ENCODE results near the gene SF3A1.
A peak's percentile ranks its signal among the peaks of the same experiment; 100 is the strongest.

Gene SF3A1

GRCh38 chr22:30393322-30393680 lies 36.6 kb upstream of the SF3A1 start:
- Mint-ChIP-seq H3K36me3 (ENCODE audit: low read depth) (no peaks in the 10 kb centered on the region), H3K9me3 (no peaks in the 10 kb centered on the region), H3K27ac (no peak overlapping the region), H3K4me3 (no peak overlapping the region), H3K4me1 (ENCODE audit: low read depth) (peaks cover 62% of the 10 kb centered on the region), H3K27me3 (no peaks in the 10 kb centered on the region)

- Mint-ChIP-seq H3K4me3 (no peak overlapping the region), H3K27ac (no peak overlapping the region), H3K9me3 (no peaks in the 10 kb centered on the region), H3K36me3 (ENCODE audit: low read depth) (no peaks in the 10 kb centered on the region), H3K4me1 (ENCODE audit: low read depth) (peaks cover 59% of the 10 kb centered on the region), H3K27me3 (no peaks in the 10 kb centered on the region)
Measured at GRCh38 chr22:30392661-30393321, 36.1 kb upstream of the SF3A1 start.

- H3K27ac Mint-ChIP-seq: peak overlapping the region; percentile 74
- peaks cover 54% of the 10 kb centered on the region for H3K4me1 Mint-ChIP-seq (ENCODE audit: low read depth)
- H3K4me3 Mint-ChIP-seq: no peak overlapping the region
- H3K9me3 Mint-ChIP-seq: no peaks in the 10 kb centered on the region
- no peaks in the 10 kb centered on the region for H3K27me3 Mint-ChIP-seq
- H3K36me3 Mint-ChIP-seq (ENCODE audit: low read depth): no peaks in the 10 kb centered on the region
Measured at GRCh38 chr22:30390974-30391691, 34.4 kb upstream of the SF3A1 start.

- H3K9me3 Mint-ChIP-seq: no peaks in the 10 kb centered on the region
- H3K27me3 Mint-ChIP-seq: no peaks in the 10 kb centered on the region
- no peaks in the 10 kb centered on the region for H3K36me3 Mint-ChIP-seq (ENCODE audit: low read depth)
- peak within 1 kb of the TSS; percentile 82 for H3K4me3 Mint-ChIP-seq
- no peak within 1 kb of the TSS for H3K27ac Mint-ChIP-seq
- H3K4me1 Mint-ChIP-seq (ENCODE audit: low read depth): peaks cover 36% of the 10 kb centered on the region
Measured at GRCh38 chr22:30386960-30387827, 30.5 kb upstream of the SF3A1 start, which contains the start of gene RNF215. RNF215 (minus strand) TSS chr22:30387411; CDS start chr22:30387313, 98 bp downstream.

GRCh38 chr22:30386608-30386959 lies 29.9 kb upstream of the SF3A1 start:
- no peaks in the 10 kb centered on the region for H3K9me3 Mint-ChIP-seq
- peaks cover 30% of the 10 kb centered on the region for H3K4me1 Mint-ChIP-seq (ENCODE audit: low read depth)
- no peaks in the 10 kb centered on the region for H3K36me3 Mint-ChIP-seq (ENCODE audit: low read depth)
- H3K27ac Mint-ChIP-seq: no peak overlapping the region
- H3K27me3 Mint-ChIP-seq: no peaks in the 10 kb centered on the region
- peak overlapping the region; percentile 82 for H3K4me3 Mint-ChIP-seq

GRCh38 chr22:30385942-30386341 lies 29.2 kb upstream of the SF3A1 start:
- no peaks in the 10 kb centered on the region for H3K27me3 Mint-ChIP-seq
- peaks cover 30% of the 10 kb centered on the region for H3K4me1 Mint-ChIP-seq (ENCODE audit: low read depth)
- no peaks in the 10 kb centered on the region for H3K36me3 Mint-ChIP-seq (ENCODE audit: low read depth)
- H3K4me3 Mint-ChIP-seq: no peak overlapping the region
- no peaks in the 10 kb centered on the region for H3K9me3 Mint-ChIP-seq
- H3K27ac Mint-ChIP-seq: no peak overlapping the region

DNA sequence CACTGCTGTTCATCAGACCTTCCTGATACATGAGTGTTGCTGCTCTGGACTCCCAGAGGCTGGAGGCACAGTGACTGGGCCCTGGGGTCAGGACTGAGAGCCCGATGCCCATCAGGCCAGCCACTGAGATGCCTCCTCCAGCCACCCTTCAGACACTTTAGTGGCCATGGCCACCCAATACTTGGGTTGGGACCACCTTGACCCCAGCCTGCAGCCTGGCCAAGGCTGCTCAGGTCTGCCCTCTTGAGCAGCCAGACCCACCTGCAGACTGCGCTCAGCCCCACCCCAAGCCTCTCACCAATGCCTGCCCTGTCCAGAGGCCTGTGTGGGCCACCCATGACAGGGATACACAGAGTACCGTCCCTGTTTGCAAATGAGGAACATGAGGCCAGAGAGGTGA lies 26.4 kb upstream of the SF3A1 start:
- Mint-ChIP-seq H3K4me3 (no peak overlapping the region), H3K27ac (no peak overlapping the region)

DNA sequence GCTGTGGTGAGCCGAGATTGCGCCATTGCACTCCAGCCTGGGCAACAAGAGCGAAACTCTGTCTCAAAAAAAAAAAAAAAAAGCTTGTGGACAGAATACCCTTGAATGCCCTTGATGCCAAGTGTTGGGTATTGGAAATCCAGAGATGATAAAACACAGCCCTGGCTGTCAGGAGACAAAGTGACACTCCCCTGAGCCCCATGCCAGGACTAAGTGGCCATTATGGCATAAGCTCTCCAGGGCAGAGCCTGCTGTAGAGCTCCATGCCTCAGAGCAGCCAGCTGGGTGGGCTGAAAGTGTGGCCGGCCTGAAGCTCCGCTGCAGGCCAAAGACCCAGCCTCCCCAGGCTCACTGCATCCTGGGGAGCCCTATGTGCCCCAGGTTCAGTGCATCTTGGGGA lies 25.6 kb upstream of the SF3A1 start:
- Mint-ChIP-seq H3K27me3 (no peaks in the 10 kb centered on the region), H3K9me3 (no peaks in the 10 kb centered on the region)

More for the DNA sequence above, 26.4 kb upstream of the SF3A1 start:
- Mint-ChIP-seq H3K27me3 (no peaks in the 10 kb centered on the region), H3K4me1 (ENCODE audit: low read depth) (peaks cover 13% of the 10 kb centered on the region), H3K36me3 (ENCODE audit: low read depth) (no peaks in the 10 kb centered on the region), H3K9me3 (no peaks in the 10 kb centered on the region)

DNA sequence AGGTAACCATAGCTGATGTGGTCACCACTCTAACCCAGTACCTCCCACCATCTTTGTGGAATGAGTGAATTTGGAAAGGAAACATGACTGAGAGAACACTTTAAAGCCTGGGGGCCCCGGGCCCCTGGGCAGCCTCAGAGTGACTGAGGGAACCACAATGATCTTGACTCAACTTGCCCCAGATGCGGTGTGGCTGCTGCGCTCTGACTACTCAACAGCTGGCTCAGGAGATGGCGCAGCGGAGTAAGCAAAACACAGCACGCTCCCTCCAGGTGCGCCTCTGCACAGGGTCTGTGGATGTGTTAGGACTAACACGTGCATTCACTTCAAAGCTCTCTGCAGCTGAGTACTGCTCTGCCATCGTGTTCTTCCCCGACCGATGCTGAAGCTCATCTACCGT lies 24.6 kb upstream of the SF3A1 start:
- Mint-ChIP-seq H3K4me1 (ENCODE audit: low read depth) (peaks cover 8% of the 10 kb centered on the region), H3K27me3 (no peaks in the 10 kb centered on the region), H3K4me3 (no peak overlapping the region), H3K36me3 (ENCODE audit: low read depth) (no peaks in the 10 kb centered on the region), H3K9me3 (no peaks in the 10 kb centered on the region), H3K27ac (no peak overlapping the region)

More for the DNA sequence above, 25.6 kb upstream of the SF3A1 start:
- Mint-ChIP-seq H3K4me1 (ENCODE audit: low read depth) (peaks cover 9% of the 10 kb centered on the region), H3K36me3 (ENCODE audit: low read depth) (no peaks in the 10 kb centered on the region), H3K4me3 (no peak overlapping the region), H3K27ac (no peak overlapping the region)

DNA sequence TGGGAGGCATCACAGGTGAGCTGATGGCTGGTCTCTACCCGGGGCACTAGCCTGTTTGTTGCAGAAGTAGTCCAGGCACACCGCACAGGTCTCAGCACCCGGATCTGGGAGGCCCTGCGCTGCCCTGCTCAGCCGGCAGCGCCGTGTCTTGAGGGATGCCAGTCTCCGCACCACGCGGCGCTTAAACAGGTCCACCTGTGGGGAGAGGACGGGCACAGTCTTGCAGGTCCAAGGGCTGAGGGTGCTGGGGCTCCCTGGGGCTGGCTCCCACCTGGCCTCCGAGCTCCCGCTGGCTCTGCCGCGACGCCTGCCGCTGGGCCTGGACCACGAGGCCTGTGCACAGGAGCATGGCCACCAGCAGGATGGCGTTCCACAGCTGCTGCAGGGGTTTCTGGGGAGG lies 23.3 kb upstream of the SF3A1 start:
- Mint-ChIP-seq H3K9me3 (no peaks in the 10 kb centered on the region), H3K27me3 (no peaks in the 10 kb centered on the region), H3K4me1 (ENCODE audit: low read depth) (peaks cover 8% of the 10 kb centered on the region), H3K4me3 (no peak overlapping the region), H3K36me3 (ENCODE audit: low read depth) (no peaks in the 10 kb centered on the region), H3K27ac (no peak overlapping the region)

DNA sequence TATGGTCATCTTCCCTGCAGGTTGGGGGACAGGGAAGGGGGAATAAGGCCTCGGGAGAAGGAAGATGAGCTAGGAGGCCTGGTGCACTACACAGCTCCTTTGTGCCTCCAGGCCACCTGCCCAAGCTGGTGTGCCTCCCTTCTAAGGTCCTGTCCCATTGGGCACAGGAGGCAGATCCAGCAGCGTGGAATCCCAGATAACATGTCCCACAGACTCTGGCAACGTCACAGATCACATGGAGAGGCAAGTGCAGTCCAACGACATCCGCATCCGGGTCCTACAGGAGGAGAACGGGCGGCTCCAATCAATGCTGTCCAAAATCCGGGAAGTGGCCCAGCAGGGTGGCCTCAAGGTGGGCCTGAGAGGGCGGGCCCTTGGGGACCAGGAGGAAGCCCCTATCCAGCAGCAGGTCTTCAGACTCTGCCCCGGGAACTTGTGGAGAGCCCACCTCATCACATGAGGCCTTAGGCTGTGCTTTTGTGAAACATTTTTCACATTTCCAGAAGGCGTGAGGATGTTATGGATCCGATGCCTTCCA lies 18.7 kb upstream of the SF3A1 start:
- Mint-ChIP-seq H3K4me3 (no peak overlapping the region), H3K36me3 (ENCODE audit: low read depth) (no peaks in the 10 kb centered on the region), H3K27ac (no peak overlapping the region), H3K9me3 (no peaks in the 10 kb centered on the region), H3K27me3 (no peaks in the 10 kb centered on the region), H3K4me1 (ENCODE audit: low read depth) (no peaks in the 10 kb centered on the region)

DNA sequence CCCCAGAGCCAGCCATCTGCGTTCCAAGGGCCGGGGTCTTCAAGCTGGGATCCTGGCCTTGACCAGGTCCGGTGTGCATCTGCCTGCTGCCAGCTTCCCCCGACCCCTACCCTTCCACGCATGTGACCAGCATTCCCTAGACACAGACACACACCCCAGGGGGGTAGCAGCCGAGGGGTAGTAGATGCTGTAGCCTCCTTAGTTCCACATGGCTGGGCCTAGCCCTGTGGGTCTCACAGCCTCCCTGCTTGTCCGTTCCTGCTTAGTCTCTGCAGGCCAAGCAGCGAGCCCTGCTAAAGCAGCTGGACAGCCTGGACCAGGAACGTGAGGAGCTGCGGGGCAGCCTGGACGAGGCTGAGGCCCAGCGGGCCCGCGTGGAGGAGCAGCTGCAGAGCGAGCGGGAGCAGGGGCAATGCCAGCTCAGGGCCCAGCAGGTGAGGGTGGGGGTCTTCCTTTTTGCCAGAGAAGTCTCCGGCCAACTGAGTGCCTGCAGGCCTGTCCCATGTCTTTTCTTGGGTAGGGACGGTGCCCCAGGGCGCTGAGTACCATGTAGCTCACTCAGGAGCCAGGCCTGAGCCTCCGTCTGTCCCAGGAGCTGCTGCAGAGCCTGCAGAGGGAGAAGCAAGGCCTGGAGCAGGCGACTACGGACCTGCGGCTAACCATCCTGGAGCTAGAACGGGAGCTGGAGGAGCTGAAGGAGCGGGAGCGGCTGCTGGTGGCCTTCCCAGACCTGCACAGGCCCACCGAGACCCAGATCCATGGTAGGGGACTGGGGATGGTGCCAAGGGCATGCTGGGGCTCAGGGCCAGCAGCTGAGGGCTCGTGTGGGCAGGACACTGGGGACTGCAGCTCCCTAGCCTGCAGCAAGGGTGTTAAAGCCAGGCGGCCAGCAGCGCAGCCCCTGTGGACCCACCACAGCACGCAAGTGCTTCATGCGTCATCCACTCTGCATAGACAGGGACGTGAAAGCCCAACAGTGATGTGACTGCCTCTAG lies 16.9 kb upstream of the SF3A1 start:
- no peaks in the 10 kb centered on the region for H3K36me3 Mint-ChIP-seq (ENCODE audit: low read depth)
- H3K9me3 Mint-ChIP-seq: no peaks in the 10 kb centered on the region
- no peak overlapping the region for H3K4me3 Mint-ChIP-seq

DNA sequence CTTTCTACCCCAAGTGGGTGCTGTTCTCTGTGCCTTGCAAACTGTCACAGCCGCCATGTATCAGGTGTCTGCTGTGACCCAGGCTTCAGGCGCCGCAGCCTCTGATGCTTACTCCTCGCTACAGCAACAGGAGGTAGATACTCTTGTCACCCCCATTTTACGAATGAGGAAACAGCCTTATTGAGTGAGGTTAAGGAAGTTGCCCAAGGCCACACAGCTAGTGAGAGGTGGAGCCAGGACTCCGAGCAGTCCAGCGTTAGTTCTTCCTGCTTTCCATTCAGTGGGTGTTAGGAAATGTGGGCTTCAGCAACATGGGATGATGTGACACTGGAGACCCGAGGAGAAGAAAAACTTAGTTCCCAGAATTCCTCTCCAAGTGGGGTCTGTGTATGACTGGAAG lies 16.2 kb upstream of the SF3A1 start:
- Mint-ChIP-seq H3K9me3 (no peaks in the 10 kb centered on the region), H3K27ac (no peak overlapping the region), H3K27me3 (no peaks in the 10 kb centered on the region), H3K4me1 (ENCODE audit: low read depth) (no peaks in the 10 kb centered on the region), H3K36me3 (ENCODE audit: low read depth) (no peaks in the 10 kb centered on the region), H3K4me3 (no peak overlapping the region)

More for the DNA sequence above, 16.9 kb upstream of the SF3A1 start:
- Mint-ChIP-seq H3K27me3 (no peaks in the 10 kb centered on the region), H3K27ac (no peak overlapping the region), H3K4me1 (ENCODE audit: low read depth) (no peaks in the 10 kb centered on the region)

DNA sequence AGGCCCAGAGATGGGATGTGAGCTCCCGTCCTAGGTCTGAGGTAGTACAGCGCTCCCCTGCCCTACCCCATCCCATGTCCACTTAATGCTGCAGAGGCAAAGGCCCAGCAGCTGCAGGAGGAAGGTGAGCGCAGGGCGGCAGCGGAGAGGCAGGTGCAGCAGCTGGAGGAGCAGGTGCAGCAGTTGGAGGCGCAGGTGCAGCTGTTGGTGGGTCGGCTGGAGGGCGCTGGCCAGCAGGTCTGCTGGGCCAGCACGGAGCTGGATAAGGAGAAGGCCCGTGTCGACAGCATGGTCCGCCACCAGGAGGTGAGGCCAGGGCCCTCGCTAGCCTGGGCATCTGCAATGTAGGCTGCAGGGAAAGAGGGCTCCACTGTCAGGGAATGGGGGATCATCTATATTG lies 15.3 kb upstream of the SF3A1 start:
- no peaks in the 10 kb centered on the region for H3K36me3 Mint-ChIP-seq (ENCODE audit: low read depth)
- no peaks in the 10 kb centered on the region for H3K27me3 Mint-ChIP-seq
- H3K27ac Mint-ChIP-seq: no peak overlapping the region
- H3K9me3 Mint-ChIP-seq: no peaks in the 10 kb centered on the region
- no peak overlapping the region for H3K4me3 Mint-ChIP-seq
- no peaks in the 10 kb centered on the region for H3K4me1 Mint-ChIP-seq (ENCODE audit: low read depth)
